Peyer's patch (tissue), 4 donors: ENCODE results near the gene GALNT17. TPM values are rescaled to one million over a fixed set of nuclear protein-coding genes. Genes with fewer than 3 reads are reported as not detected.

Experiments used
- DNase-seq, 3 donors: peaks; one replicate each; pipeline ENCODE4 v3.0.0-alpha.2; 2017 to 2019
- H3K27ac ChIP-seq, 4 donors: fragments of 200-600 bp; sonication (generic); one replicate each; pipeline ENCODE4 v1.5.1; 2016 to 2019
- H3K27me3 ChIP-seq, 2 donors: fragments of 200-600 bp; sonication (generic); one replicate each; pipeline ENCODE4 v1.5.1; 2019
- H3K36me3 ChIP-seq, 3 donors: fragments of 200-600 bp; sonication (generic); one replicate each; pipeline ENCODE4 v1.5.1; 2016 to 2019
- H3K4me1 ChIP-seq, 4 donors: fragments of 200-600 bp; sonication (generic); one replicate each; pipeline ENCODE4 v1.5.1; 2016 to 2019
- H3K4me3 ChIP-seq, 4 donors: fragments of 200-600 bp; sonication (generic); 1 replicate in 3 of 4; 2 replicates in 1 of 4; pipeline ENCODE4 v1.5.1; 2016 to 2019; ENCODE audit warnings: mild to moderate bottlenecking in 1 of 4
- H3K9me3 ChIP-seq, 4 donors: fragments of 200-600 bp; sonication (generic); one replicate each; pipeline ENCODE4 v1.5.1; 2016 to 2019; ENCODE audit warnings: mild to moderate bottlenecking in 1 of 4
- POLR2A ChIP-seq, 2 donors: fragments of 450-650 bp; IDR thresholded peaks; one replicate each; pipeline ENCODE4 v1.5.1; 2017; ENCODE audit warnings: antibody characterized with exemption in 2 of 2, mild to moderate bottlenecking in 2 of 2, moderate library complexity in 2 of 2
- small RNA-seq, 2 donors: library from RNA; depleted of rRNA; stranded (forward); fragments of <200 nt; gene quantifications; one replicate each; pipeline ENCODE3, GENCODE V24; 2016
- total RNA-seq, 4 donors: library from RNA; depleted of rRNA; stranded (reverse); fragments of >200 nt; gene quantifications; one replicate each; pipeline ENCODE4 v1.1.0, GENCODE V29; 2016
- TF ChIP-seq, protein P1 (sequence below), 6 experiments: fragments of 450-650 bp in 4 of 6; fragments of 200-600 bp in 2 of 6; sonication (generic) in 1 of 6; IDR thresholded peaks; one replicate each; pipeline ENCODE4 v1.5.1; 2017 to 2019; ENCODE audit warnings: antibody characterized with exemption in 6 of 6, mild to moderate bottlenecking in 3 of 6, moderate library complexity in 1 of 6

GALNT17 gene
- total RNA-seq, 4 donors from 2014 or later, result 0.88 to 17.3 (median 2.3) TPM

DNA sequence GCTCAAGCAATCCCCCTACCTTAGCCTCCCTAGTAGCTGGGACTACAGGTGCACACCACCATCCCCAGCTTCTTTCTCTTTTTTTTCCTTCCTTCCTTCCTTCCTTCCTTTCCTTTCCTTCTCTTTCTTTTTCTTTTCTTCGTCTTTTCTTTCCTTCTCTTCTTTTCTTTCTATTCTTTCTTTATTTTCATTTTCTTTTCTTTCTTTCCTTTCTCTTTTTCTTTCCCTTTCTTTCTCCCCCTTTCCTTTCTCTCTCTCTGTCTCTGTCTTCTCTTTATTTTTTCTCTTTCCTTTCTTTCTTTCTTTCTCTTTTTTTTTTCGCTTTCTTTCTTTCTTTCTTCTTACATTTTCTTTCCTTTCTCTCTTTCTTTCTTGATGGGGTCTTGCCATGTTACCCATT is 621.3 kb downstream of the GALNT17 start:
- Histone ChIP-seq H3K27me3 (no peaks in the 10 kb centered on the region), H3K36me3 (no peaks in the 10 kb centered on the region), H3K27ac (no peak overlapping the region), H3K9me3 (no peaks in the 10 kb centered on the region), H3K4me3 (no peak overlapping the region), H3K4me1 (peaks cover 0 to 5% (median 0%) of the 10 kb centered on the region in 4 donors)
- DNase-seq, result no peak
- TF ChIP-seq POLR2A (IDR thresholded peaks at IDR 0.05), result no peak
- TF ChIP-seq, protein P1, sequence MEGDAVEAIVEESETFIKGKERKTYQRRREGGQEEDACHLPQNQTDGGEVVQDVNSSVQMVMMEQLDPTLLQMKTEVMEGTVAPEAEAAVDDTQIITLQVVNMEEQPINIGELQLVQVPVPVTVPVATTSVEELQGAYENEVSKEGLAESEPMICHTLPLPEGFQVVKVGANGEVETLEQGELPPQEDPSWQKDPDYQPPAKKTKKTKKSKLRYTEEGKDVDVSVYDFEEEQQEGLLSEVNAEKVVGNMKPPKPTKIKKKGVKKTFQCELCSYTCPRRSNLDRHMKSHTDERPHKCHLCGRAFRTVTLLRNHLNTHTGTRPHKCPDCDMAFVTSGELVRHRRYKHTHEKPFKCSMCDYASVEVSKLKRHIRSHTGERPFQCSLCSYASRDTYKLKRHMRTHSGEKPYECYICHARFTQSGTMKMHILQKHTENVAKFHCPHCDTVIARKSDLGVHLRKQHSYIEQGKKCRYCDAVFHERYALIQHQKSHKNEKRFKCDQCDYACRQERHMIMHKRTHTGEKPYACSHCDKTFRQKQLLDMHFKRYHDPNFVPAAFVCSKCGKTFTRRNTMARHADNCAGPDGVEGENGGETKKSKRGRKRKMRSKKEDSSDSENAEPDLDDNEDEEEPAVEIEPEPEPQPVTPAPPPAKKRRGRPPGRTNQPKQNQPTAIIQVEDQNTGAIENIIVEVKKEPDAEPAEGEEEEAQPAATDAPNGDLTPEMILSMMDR (IDR thresholded peaks at IDR 0.05), result no peak

DNA sequence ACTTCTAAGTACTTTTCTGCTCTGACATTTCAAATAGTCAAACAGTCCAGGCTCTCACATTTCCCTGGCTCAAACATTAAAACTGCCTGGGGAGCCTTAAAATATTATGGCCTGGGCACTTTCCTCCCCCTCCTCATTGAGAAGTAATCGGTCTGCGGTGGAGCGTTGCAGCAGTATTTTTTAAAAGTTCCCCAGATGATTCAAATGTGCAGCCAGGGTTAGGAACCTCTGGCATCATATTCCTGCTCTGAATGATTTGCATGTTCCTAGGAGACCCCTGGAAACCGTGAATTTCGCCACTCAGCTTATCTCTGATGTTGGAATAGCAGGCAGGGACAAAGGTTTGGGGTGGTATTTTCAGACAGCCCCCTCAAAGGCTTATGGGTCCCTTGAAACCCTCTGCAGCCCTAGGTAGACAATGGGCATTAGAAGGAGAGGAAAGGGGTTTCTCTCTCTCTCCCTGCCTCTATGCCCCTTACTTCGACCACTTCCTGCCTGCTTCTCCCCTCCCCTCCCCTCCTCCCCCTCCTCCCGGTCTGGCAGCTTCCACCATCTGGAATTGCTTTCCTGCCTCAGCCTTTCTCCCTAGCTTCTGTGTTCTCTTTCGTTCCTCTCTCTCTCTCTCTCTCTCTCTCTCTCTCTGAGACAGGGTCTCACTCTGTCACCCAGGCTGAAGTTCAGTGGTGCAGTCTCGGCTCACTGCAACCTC is 622.2 kb downstream of the GALNT17 start:
- H3K27me3 ChIP-seq, result no peaks in the 10 kb centered on the region
- no peak for TF ChIP-seq POLR2A (IDR thresholded peaks at IDR 0.05)
- TF ChIP-seq, protein P1 (IDR thresholded peaks at IDR 0.05), result no peak
- peaks cover 0 to 5% (median 0%) of the 10 kb centered on the region in 4 donors for H3K4me1 ChIP-seq
- no peaks in the 10 kb centered on the region for H3K36me3 ChIP-seq
- H3K9me3 ChIP-seq, result no peaks in the 10 kb centered on the region
- DNase-seq, result no peak
- no peak overlapping the region for H3K27ac ChIP-seq
- no peak overlapping the region for H3K4me3 ChIP-seq

DNA sequence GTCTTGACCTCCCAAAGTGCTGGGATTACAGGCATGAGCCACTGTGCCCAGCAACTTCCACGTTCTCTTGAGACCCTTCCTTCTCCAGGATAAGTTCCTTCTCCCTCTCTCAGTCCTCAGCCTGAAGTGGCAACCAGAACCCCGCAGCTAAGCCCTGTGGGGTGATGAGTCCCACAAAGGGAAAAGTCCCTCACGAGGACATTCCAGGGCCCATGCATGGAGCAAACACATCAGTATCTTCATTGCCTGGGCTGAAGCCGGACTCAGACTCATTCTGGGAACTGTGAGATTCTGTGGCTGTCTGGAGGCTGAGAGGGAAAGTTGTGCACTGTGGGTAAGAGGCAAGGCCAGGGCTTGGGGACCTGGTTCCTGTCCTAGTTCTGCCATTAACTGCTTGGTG is 622.9 kb downstream of the GALNT17 start:
- DNase-seq, result no peak
- Histone ChIP-seq H3K36me3 (no peaks in the 10 kb centered on the region), H3K4me1 (peaks cover 0 to 5% (median 0%) of the 10 kb centered on the region in 4 donors), H3K27ac (no peak overlapping the region), H3K9me3 (no peaks in the 10 kb centered on the region), H3K27me3 (no peaks in the 10 kb centered on the region), H3K4me3 (no peak overlapping the region)
- TF ChIP-seq POLR2A (IDR thresholded peaks at IDR 0.05), result no peak

DNA sequence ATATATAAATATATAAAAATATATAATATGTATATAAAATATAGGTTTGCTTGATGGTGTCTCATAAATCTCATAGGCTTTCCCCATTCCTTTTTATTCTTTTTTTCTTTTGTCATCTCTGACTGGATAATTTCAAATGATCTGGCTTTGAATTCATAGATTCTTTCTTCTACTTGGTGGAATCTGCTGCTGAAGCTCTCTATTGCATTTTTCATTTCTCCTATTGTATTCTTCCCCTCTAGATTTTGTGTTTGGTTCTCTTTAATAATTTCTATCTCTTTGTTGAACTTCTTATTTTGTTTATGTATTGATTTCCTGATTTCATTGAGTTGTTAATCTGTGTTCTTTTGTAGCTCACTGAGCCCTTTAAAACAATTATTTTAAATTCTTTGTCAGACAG is 629.4 kb downstream of the GALNT17 start:
- DNase-seq, result no peak
- TF ChIP-seq, protein P1 (IDR thresholded peaks at IDR 0.05), result no peak
- TF ChIP-seq POLR2A (IDR thresholded peaks at IDR 0.05), result no peak
- Histone ChIP-seq H3K4me1 (no peaks in the 10 kb centered on the region), H3K4me3 (no peak overlapping the region), H3K27ac (no peak overlapping the region), H3K27me3 (no peaks in the 10 kb centered on the region), H3K9me3 (no peaks in the 10 kb centered on the region), H3K36me3 (no peaks in the 10 kb centered on the region)

Small RNA genes within 50 kb of the gene (small RNA-seq; reads per million reads assigned to genes)
- gene MIR3914-1 (0 reads per million in 2 donors), gene RN7SKP75 (0 reads per million in 2 donors)
